ACC112 (cell line): ENCODE measurements around the gene STAT5A.

Experiments used
- H2AFZ ChIP-seq: fragments of 200-600 bp; sonication (generic); one replicate; pipeline ENCODE4 v1.6.0; 2017; ENCODE audit warnings: antibody characterized with exemption, low read length; ENCODE audit not compliant: unreplicated experiment
- H3K27ac ChIP-seq: fragments of 200-600 bp; sonication (generic); 2 replicates; pipeline ENCODE4 v1.5.1; 2014; ENCODE audit warnings: low read depth, mild to moderate bottlenecking, antibody characterized with exemption, low read length, moderate library complexity
- H3K27me3 ChIP-seq: fragments of 200-600 bp; sonication (generic); 2 replicates; pipeline ENCODE4 v1.6.1; 2014; ENCODE audit warnings: mild to moderate bottlenecking, antibody characterized with exemption, low read length, moderate library complexity, mixed read lengths; ENCODE audit not compliant: insufficient read depth
- H3K36me3 ChIP-seq: fragments of 200-600 bp; sonication (generic); 2 replicates; pipeline ENCODE4 v1.6.1; 2016; ENCODE audit warnings: mild to moderate bottlenecking, antibody characterized with exemption, low read length, moderate library complexity, mixed read lengths; ENCODE audit not compliant: insufficient read depth
- H3K4me1 ChIP-seq: fragments of 200-600 bp; sonication (generic); one replicate; pipeline ENCODE4 v1.6.1; 2016; ENCODE audit warnings: low read length, mixed read lengths; ENCODE audit not compliant: insufficient read depth, unreplicated experiment, control insufficient read depth
- H3K4me3 ChIP-seq: fragments of 200-600 bp; sonication (generic); 2 replicates; pipeline ENCODE4 v1.5.1; 2014; ENCODE audit warnings: mild to moderate bottlenecking, low read depth, low read length
- H3K79me2 ChIP-seq: fragments of 200-600 bp; sonication (generic); one replicate; pipeline ENCODE4 v1.6.0; 2016; ENCODE audit warnings: low read length; ENCODE audit not compliant: control insufficient read depth, unreplicated experiment, insufficient read depth

Gene STAT5A

GRCh38 chr17:42266918-42267766 lies 21.2 kb upstream of the STAT5A start:
- no peaks in the 10 kb centered on the region for H3K27me3 ChIP-seq
- H3K36me3 ChIP-seq: no peaks in the 10 kb centered on the region
- no peak overlapping the region for H3K4me3 ChIP-seq
- no peak overlapping the region for H2AFZ ChIP-seq
- H3K4me1 ChIP-seq: peaks cover 10% of the 10 kb centered on the region
- H3K27ac ChIP-seq: peak overlapping the region; percentile 76
- peaks cover 21% of the 10 kb centered on the region for H3K79me2 ChIP-seq

- Histone ChIP-seq H3K79me2 (peaks cover 29% of the 10 kb centered on the region), H3K27me3 (no peaks in the 10 kb centered on the region), H3K4me1 (peaks cover 10% of the 10 kb centered on the region), H3K27ac (no peak overlapping the region), H2AFZ (no peak overlapping the region), H3K36me3 (no peaks in the 10 kb centered on the region), H3K4me3 (no peak overlapping the region)
These were observed 20.1 kb upstream of the STAT5A start for GRCh38 chr17:42268236-42268635.

- no peaks in the 10 kb centered on the region for H3K27me3 ChIP-seq
- no peaks in the 10 kb centered on the region for H3K36me3 ChIP-seq
- H3K27ac ChIP-seq: no peak overlapping the region
- H3K4me1 ChIP-seq: peaks cover 20% of the 10 kb centered on the region
- peaks cover 48% of the 10 kb centered on the region for H3K79me2 ChIP-seq
- H2AFZ ChIP-seq: no peak overlapping the region
- no peak overlapping the region for H3K4me3 ChIP-seq
These were observed 18.1 kb upstream of the STAT5A start for GRCh38 chr17:42270170-42270535.

GRCh38 chr17:42270596-42270995 lies 17.7 kb upstream of the STAT5A start:
- no peaks in the 10 kb centered on the region for H3K27me3 ChIP-seq
- no peak overlapping the region for H3K4me3 ChIP-seq
- no peaks in the 10 kb centered on the region for H3K36me3 ChIP-seq
- H2AFZ ChIP-seq: no peak overlapping the region
- peaks cover 53% of the 10 kb centered on the region for H3K79me2 ChIP-seq
- no peak overlapping the region for H3K27ac ChIP-seq
- peaks cover 21% of the 10 kb centered on the region for H3K4me1 ChIP-seq

- Histone ChIP-seq H3K36me3 (no peaks in the 10 kb centered on the region), H3K4me1 (peaks cover 21% of the 10 kb centered on the region), H2AFZ (no peak overlapping the region), H3K4me3 (no peak overlapping the region), H3K27me3 (no peaks in the 10 kb centered on the region), H3K27ac (no peak overlapping the region), H3K79me2 (peaks cover 55% of the 10 kb centered on the region)
These were observed 17.1 kb upstream of the STAT5A start for GRCh38 chr17:42271006-42271778.

GRCh38 chr17:42271779-42272035 lies 16.6 kb upstream of the STAT5A start:
- H3K4me3 ChIP-seq: no peak overlapping the region
- H3K79me2 ChIP-seq: peaks cover 55% of the 10 kb centered on the region

GRCh38 chr17:42272162-42272907 lies 16.0 kb upstream of the STAT5A start:
- Histone ChIP-seq H3K27me3 (no peaks in the 10 kb centered on the region), H3K27ac (no peak overlapping the region), H3K79me2 (peaks cover 55% of the 10 kb centered on the region), H3K4me3 (no peak overlapping the region), H3K36me3 (no peaks in the 10 kb centered on the region), H2AFZ (no peak overlapping the region), H3K4me1 (peaks cover 11% of the 10 kb centered on the region)

More at GRCh38 chr17:42271779-42272035, 16.6 kb upstream of the STAT5A start:
- no peaks in the 10 kb centered on the region for H3K27me3 ChIP-seq
- no peak overlapping the region for H2AFZ ChIP-seq
- no peak overlapping the region for H3K27ac ChIP-seq
- H3K4me1 ChIP-seq: peaks cover 16% of the 10 kb centered on the region
- no peaks in the 10 kb centered on the region for H3K36me3 ChIP-seq

- H3K27me3 ChIP-seq: no peaks in the 10 kb centered on the region
- no peaks in the 10 kb centered on the region for H3K36me3 ChIP-seq
- H3K4me3 ChIP-seq: no peak overlapping the region
- peaks cover 48% of the 10 kb centered on the region for H3K79me2 ChIP-seq
- peaks cover 11% of the 10 kb centered on the region for H3K4me1 ChIP-seq
- no peak overlapping the region for H2AFZ ChIP-seq
- H3K27ac ChIP-seq: no peak overlapping the region
These were observed 14.6 kb upstream of the STAT5A start for GRCh38 chr17:42273474-42274252.

GRCh38 chr17:42274253-42274542 lies 14.1 kb upstream of the STAT5A start:
- H3K27me3 ChIP-seq: no peaks in the 10 kb centered on the region
- no peaks in the 10 kb centered on the region for H3K36me3 ChIP-seq
- H3K79me2 ChIP-seq: peaks cover 48% of the 10 kb centered on the region
- H3K27ac ChIP-seq: no peak overlapping the region
- no peak overlapping the region for H3K4me3 ChIP-seq
- no peak overlapping the region for H2AFZ ChIP-seq
- H3K4me1 ChIP-seq: peaks cover 11% of the 10 kb centered on the region

GRCh38 chr17:42274812-42275526 lies 13.3 kb upstream of the STAT5A start:
- peak overlapping the region; percentile 98 for H3K4me3 ChIP-seq
- H3K27me3 ChIP-seq: no peaks in the 10 kb centered on the region
- no peaks in the 10 kb centered on the region for H3K36me3 ChIP-seq
- H2AFZ ChIP-seq: peak overlapping the region; percentile 70
- peaks cover 11% of the 10 kb centered on the region for H3K4me1 ChIP-seq
- H3K27ac ChIP-seq: no peak overlapping the region
- H3K79me2 ChIP-seq: peaks cover 44% of the 10 kb centered on the region
